HG02763 (cell line): ENCODE results near the gene HCFC1R1.
"Not testable (repeated sequence)": the region's sequence is repeated elsewhere in the genome, so short reads cannot be mapped to it uniquely, and the experiment has no call there.

Experiments
- ATAC-seq: cut with Tn5 transposase; IDR thresholded peaks from one replicate; pipeline ENCODE4 v1.9.1; 2021; ENCODE audit warnings: mild to moderate bottlenecking, moderate library complexity; ENCODE audit not compliant: unreplicated experiment

Gene HCFC1R1

GRCh38 chr16:3057181-3058138 is 33.7 kb upstream of the HCFC1R1 start:
- no peak for ATAC-seq

DNA sequence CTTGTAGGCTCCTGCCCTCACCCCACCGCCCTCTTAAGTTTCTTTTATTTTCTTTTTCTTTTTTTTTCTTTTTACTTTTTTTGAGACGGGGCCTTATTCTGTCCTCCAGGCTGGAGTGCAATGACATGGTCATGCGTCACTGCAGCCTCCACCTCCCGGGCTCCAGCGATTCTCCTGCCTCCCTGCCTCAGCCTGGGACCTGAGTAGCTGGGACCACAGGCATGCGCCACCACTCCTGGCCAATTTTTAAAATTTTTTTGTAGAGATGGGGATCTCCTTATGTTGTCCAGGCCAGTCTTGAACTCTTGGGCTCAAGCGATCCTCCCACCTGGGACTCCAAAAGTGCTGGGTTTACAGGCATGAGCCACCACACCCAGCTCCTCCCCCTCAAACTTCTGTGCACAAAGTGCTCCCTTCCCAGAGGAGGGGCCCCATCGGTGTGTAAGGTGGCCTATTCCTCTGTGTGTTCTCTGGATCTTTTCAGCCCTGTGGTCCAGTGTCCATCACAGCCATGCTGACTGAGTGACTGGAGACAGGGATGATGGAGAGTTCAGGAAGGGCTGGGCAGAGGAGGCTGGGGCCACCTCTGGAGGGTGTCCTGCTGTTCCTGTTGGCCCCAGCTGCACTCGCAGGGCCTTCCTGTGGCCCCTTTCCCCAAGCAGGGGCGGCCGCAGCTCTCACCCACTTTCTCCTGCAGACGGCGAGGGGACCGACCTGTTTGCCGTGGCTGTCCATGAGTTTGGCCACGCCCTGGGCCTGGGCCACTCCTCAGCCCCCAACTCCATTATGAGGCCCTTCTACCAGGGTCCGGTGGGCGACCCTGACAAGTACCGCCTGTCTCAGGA is 32.8 kb upstream of the HCFC1R1 start:
- no peak for ATAC-seq

- ATAC-seq, result not testable (repeated sequence)
Measured at GRCh38 chr16:3055734-3056115, 32.0 kb upstream of the HCFC1R1 start.

GRCh38 chr16:3054965-3055733 is 31.4 kb upstream of the HCFC1R1 start:
- no peak for ATAC-seq

GRCh38 chr16:3053330-3053710 is 29.6 kb upstream of the HCFC1R1 start:
- ATAC-seq, result not testable (repeated sequence)

DNA sequence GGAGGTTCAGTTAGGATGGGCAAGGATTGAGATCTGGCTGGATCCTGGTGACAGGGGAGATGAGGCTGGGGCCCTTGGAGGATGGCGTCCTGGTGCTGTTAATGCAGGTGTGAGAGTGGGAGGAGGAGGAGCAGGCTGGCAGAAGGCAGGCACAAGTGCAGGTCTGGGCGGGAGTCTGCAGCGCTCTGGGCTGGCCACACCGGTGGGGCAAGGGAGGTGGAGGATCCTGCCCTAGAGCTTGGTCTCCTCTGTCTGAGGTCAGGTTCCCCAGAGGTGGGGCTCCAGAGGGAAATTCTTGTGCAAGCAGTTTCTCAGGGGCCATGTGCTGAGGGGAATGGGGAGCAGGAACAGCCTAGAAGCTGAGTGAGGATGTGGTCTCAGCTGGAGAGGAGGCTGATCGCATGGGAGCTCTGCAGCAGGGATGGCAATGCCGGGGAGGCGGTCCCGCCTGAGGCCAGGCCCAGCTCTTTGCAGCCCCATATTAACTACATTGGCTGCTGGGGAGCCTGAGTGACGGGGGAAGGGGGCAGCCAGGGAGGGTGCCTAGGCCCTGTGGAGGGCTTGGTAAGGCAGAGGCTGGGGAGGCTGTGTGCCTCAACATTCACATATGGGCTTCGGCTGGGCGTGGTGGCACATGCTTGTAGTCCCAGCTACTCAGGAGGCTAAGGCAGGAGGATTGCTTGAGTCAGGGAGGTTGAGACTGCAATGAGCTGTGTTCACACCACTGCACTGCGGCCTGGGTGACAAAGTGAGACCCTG is 29.0 kb upstream of the HCFC1R1 start:
- ATAC-seq, result not testable (repeated sequence)

DNA sequence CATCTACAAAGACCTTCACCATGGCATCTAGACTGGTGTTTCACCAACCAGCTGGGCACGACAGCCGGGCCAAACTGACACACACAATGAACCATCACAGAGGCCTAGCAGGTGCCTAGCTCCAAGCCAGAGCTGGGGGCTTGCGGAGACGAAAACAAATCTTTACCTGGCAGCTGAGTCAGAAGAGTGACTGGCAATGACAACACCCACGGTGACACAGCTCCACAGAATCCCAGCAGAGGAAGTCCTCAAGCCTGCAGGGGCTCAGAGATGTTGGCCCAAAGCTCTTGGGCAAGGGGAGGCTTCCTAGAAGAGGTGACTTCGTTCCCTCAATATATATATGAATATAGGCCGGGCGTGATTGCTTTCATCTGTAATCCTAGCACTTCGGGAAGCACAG is 27.8 kb upstream of the HCFC1R1 start:
- ATAC-seq, result no peak

- ATAC-seq, result no peak
Measured at GRCh38 chr16:3051009-3051408, 27.3 kb upstream of the HCFC1R1 start.

- no peak for ATAC-seq
Measured at GRCh38 chr16:3050487-3050886, 26.7 kb upstream of the HCFC1R1 start.

DNA sequence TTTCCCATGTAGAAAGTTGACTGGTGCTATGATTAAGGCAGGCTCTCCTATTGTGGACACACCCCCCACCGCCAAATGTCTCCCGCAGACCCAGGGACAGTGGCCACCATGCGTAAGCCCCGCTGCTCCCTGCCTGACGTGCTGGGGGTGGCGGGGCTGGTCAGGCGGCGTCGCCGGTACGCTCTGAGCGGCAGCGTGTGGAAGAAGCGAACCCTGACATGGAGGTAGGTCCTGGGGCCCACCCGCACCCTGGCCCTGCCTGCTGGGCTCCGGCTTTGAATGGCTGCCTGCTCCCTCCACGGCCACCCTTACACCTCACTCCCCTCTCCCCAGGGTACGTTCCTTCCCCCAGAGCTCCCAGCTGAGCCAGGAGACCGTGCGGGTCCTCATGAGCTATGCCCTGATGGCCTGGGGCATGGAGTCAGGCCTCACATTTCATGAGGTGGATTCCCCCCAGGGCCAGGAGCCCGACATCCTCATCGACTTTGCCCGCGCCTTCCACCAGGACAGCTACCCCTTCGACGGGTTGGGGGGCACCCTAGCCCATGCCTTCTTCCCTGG is 26.3 kb upstream of the HCFC1R1 start:
- ATAC-seq, result no peak

- ATAC-seq, result no peak
Measured at GRCh38 chr16:3047387-3047720, 23.6 kb upstream of the HCFC1R1 start.

DNA sequence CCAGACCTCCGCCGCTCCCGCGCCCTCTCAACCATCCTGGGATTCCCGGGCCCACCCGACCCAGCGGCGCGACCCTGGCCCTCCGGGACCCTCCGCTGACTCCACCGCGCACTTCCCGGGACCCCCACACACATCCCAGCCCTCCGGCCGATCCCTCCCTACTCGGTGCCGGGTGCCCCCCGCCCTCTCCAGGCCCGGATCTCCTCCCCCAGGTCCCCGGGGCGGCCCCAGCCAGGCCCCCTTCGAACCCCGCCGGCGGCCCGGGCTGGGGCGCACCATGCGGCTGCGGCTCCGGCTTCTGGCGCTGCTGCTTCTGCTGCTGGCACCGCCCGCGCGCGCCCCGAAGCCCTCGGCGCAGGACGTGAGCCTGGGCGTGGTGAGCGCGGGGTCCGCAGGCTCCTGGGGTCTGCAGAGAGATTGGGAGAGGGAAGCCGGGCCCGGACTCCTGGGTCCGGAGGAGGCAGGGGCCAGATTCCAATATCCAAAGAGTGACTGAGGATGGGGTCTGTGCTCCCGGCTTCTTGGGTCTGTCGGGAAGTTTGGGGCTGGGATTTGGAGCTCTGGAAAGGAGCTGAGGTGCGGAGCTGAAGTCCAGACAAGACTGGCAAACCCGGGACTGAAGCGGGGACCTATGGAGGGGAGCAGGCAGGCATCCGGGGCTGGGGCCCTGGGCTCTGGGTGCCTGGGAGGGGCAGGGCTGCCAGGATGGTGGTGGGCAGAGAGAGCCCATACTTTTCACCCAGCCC is 23.1 kb upstream of the HCFC1R1 start:
- no peak for ATAC-seq

GRCh38 chr16:3045758-3046640 is 22.3 kb upstream of the HCFC1R1 start, which contains the start of gene MMP25:
Gene MMP25 (plus strand): TSS chr16:3046561. CDS start chr16:3046918, 357 bp downstream.
- ATAC-seq, result no peak

DNA sequence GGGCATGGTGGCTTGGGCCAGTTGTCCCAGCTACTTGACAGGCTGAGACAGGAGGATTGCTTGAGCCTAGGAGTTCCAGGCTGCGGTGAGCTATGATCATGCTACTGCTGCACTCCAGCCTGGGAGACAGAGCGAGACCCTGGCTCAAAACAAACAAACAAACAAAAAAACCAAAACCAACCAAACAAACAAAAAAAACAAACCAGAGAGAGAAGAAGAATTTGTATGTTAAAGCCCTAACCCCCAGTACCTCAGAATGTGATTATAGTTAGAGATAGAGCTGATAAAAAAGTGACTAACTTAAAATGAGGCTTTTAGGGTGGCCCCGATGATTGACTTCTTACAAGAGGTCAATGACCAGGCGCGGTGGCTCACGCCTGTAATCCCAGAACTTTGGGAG is 21.0 kb upstream of the HCFC1R1 start:
- ATAC-seq, result no peak

- ATAC-seq, result no peak
Measured at GRCh38 chr16:3042376-3042775, 18.6 kb upstream of the HCFC1R1 start.

GRCh38 chr16:3038896-3039295 is 15.2 kb upstream of the HCFC1R1 start:
- no peak for ATAC-seq

GRCh38 chr16:3038256-3038655 is 14.5 kb upstream of the HCFC1R1 start:
- no peak for ATAC-seq

DNA sequence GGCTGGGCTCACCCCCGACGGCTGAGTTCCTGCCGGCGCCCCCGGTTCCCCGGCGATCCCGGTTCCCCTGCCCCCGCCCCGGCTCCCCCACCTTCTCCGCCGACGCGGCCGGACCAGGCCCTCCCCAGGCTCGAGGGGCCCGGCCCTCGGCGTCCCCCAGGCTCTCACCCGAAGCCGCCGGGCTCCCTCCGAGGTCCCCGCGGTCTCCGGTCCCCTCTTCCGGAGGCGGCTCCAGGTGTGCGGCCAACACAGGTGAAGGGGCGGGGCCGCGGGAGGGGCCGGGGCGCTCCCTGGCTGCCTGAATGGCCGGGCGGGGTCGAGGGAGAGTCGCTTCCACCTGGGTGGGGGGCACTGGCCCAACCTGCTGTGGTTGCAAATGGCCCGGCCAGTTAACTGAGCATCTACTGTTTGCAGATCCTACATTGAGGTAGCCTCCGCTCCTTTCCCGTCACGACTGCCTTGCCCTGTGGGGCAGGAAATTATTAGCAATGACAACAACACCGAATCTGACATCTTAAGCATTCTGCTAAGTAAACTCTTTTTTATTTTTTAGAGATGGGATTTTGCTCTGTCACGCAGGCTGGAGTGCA is 13.1 kb upstream of the HCFC1R1 start, which contains the start of gene BICDL2:
TSS of gene BICDL2 (minus strand) at position 219 of the 590 bp plus-strand sequence. CDS start 1,448 bp downstream, outside the sequence.
- no peak for ATAC-seq
